DMS114 treated with DMSO at 0.1 percent for 48 hours (cell line): ENCODE measurements around the gene CCER1.
A peak's percentile ranks its signal among the peaks of the same experiment; 100 is the strongest.
"Not testable (repeated sequence)": the region's sequence is repeated elsewhere in the genome, so short reads cannot be mapped to it uniquely, and the experiment has no call there.

Experiments used
- DNase-seq: peaks from one replicate; lab custom pipeline; 2025; ENCODE audit not compliant: unreplicated experiment; lab: John Stamatoyannopoulos, UW

CCER1 gene

GRCh38 chr12:90954921-90955320 is at the start of gene CCER1:
Gene CCER1 (minus strand): TSS chr12:90955176. CDS start chr12:90954742, 434 bp downstream.
- no peak for DNase-seq

GRCh38 chr12:91003737-91004136 is 48.8 kb upstream of the CCER1 start:
- DNase-seq, result no peak

- DNase-seq, result no peak
These were observed 46.3 kb upstream of the CCER1 start for GRCh38 chr12:91001306-91001705.

- no peak for DNase-seq
These were observed 45.0 kb upstream of the CCER1 start for GRCh38 chr12:90999966-91000365.

- DNase-seq, result no peak
These were observed 44.6 kb upstream of the CCER1 start for GRCh38 chr12:90999527-90999926.

- DNase-seq, result no peak
These were observed 40.0 kb upstream of the CCER1 start for GRCh38 chr12:90995010-90995409.

GRCh38 chr12:90991952-90992465 is 37.0 kb upstream of the CCER1 start:
- DNase-seq, result no peak

GRCh38 chr12:90990611-90991010 is 35.6 kb upstream of the CCER1 start:
- DNase-seq, result no peak

- DNase-seq, result no peak
These were observed 34.7 kb upstream of the CCER1 start for GRCh38 chr12:90989686-90990111.

- DNase-seq, result no peak
These were observed 32.5 kb upstream of the CCER1 start for GRCh38 chr12:90987520-90987919.

GRCh38 chr12:90987101-90987500 is 32.1 kb upstream of the CCER1 start:
- no peak for DNase-seq

GRCh38 chr12:90985331-90985730 is 30.4 kb upstream of the CCER1 start:
- not testable (repeated sequence) for DNase-seq

- no peak for DNase-seq
These were observed 29.1 kb upstream of the CCER1 start for GRCh38 chr12:90984114-90984513.

- no peak for DNase-seq
These were observed 27.2 kb upstream of the CCER1 start for GRCh38 chr12:90982170-90982569.

GRCh38 chr12:90979951-90980350 is 25.0 kb upstream of the CCER1 start:
- peak; percentile 56 for DNase-seq

- DNase-seq, result no peak
These were observed 24.0 kb upstream of the CCER1 start for GRCh38 chr12:90979019-90979418.

GRCh38 chr12:90978117-90978770 is 23.3 kb upstream of the CCER1 start:
- peak; percentile 63 for DNase-seq

GRCh38 chr12:90977224-90977623 is 22.2 kb upstream of the CCER1 start:
- no peak for DNase-seq

- no peak for DNase-seq
These were observed 19.3 kb upstream of the CCER1 start for GRCh38 chr12:90974286-90974685.

GRCh38 chr12:90972226-90972625 is 17.2 kb upstream of the CCER1 start:
- DNase-seq, result no peak

- no peak for DNase-seq
These were observed 15.9 kb upstream of the CCER1 start for GRCh38 chr12:90970911-90971310.

GRCh38 chr12:90970471-90970870 is 15.5 kb upstream of the CCER1 start:
- no peak for DNase-seq

- DNase-seq, result no peak
These were observed 14.9 kb upstream of the CCER1 start for GRCh38 chr12:90969851-90970250.
